SJCRH30 (cell line): ENCODE data around the gene GZMH. TPM values are rescaled to one million over a fixed set of nuclear protein-coding genes. Genes with fewer than 3 reads are reported as not detected.
"Not testable (repeated sequence)": the region's sequence is repeated elsewhere in the genome, so short reads cannot be mapped to it uniquely, and the experiment has no call there.

ENCODE experiments used
- DNase-seq, 2 experiments: peaks; one replicate each; pipeline ENCODE4 v3.0.0-alpha.2; 2015 to 2020
- H3K27ac ChIP-seq: fragments of 250-450 bp; sonication (Bioruptor Pico); 2 replicates; pipeline ENCODE4 v1.5.1; 2020; ENCODE audit warnings: mild to moderate bottlenecking, moderate library complexity
- H3K27me3 ChIP-seq: fragments of 250-450 bp; sonication (Bioruptor Pico); 2 replicates; pipeline ENCODE4 v1.5.1; 2020; ENCODE audit warnings: mild to moderate bottlenecking, moderate library complexity
- H3K36me3 ChIP-seq: fragments of 250-450 bp; sonication (Bioruptor Pico); 2 replicates; pipeline ENCODE4 v1.5.1; 2020; ENCODE audit warnings: mild to moderate bottlenecking, moderate library complexity
- H3K4me1 ChIP-seq: fragments of 250-450 bp; sonication (Bioruptor Pico); 2 replicates; pipeline ENCODE4 v1.5.1; 2020; ENCODE audit warnings: mild to moderate bottlenecking, moderate library complexity
- H3K4me3 ChIP-seq: fragments of 250-450 bp; sonication (Bioruptor Pico); 2 replicates; pipeline ENCODE4 v1.5.1; 2020; ENCODE audit warnings: mild to moderate bottlenecking, moderate library complexity
- H3K9me3 ChIP-seq: fragments of 250-450 bp; sonication (Bioruptor Pico); replicated peaks from 2 replicates; pipeline ENCODE4 v1.5.1; 2020; ENCODE audit warnings: mild to moderate bottlenecking, moderate library complexity
- total RNA-seq: library from RNA; depleted of rRNA; stranded (reverse); fragments of >200 nt; shearing (Covaris generic); gene quantifications from 2 replicates; pipeline ENCODE4 v1.2.3, GENCODE V29; 2014

Gene GZMH
- total RNA-seq, 1 experiment from 2014 or later = not detected

DNA sequence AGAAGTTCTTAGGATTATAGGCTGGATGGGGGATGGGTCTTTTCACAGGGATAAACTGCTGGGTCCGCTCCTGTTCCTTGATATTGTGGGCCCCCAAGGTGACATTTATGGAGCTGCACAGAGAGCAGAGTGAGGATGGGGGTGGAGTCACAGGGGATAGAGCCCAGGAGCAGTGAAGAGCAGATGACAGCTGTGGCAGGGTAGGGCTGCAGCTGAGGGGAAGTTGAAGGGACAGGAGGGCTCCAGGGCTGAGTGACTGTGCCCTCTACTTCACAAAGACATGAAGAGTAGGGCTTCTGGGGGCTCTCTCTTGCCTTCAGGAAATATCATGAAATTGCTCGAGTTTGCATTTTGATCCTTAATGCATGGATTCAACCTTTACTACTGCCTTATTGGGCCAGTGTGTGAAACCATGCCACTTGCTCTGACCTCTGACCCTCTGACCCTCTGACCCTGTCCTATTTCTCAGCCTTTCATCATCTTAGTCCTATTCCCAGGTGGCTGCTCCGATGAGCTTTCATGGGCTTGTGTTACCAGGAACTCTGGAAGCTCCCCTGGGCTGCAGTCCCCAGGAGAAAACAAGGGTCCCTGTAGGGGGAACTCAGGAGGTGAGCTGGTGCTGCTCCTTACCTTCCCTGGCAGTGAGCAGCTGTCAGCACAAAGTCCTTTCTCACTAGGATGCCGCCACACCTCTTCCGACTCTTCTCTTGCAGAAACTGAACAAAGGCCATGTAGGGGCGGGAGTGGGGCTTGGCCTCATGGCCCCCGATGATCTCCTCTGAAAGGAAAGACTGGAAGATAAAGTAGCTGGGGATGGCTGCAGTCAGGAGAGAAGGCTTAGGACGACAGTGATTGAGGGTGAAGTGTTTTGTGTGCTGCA lies 1.6 kb downstream of the GZMH start:
- no peak overlapping the region for H3K27ac ChIP-seq
- H3K27me3 ChIP-seq = no peaks in the 10 kb centered on the region
- DNase-seq = no peak
- H3K36me3 ChIP-seq = no peaks in the 10 kb centered on the region
- no peaks in the 10 kb centered on the region for H3K9me3 ChIP-seq
- no peak overlapping the region for H3K4me3 ChIP-seq
- H3K4me1 ChIP-seq = no peaks in the 10 kb centered on the region

DNA sequence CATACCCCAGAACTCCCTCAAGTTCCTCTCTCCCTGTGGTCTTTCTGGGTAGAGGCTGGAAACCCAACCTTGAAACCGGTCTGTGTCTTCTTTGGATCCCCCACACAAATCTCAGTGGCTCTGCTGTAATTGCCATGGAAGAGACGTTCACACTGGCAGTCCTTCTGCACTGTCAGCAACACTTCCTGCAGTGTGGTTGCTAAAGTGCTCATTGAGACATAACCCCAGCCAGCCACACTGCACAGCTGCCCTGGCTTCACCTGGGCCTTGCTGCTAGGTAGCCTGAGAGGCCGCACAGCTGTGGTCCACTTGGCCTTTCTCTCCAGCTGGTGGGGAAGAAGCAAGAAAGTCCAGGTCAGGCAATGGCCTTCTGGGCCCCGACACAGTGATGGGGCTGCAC lies 2.4 kb downstream of the GZMH start:
- Histone ChIP-seq H3K27me3 (no peaks in the 10 kb centered on the region), H3K4me1 (no peaks in the 10 kb centered on the region), H3K27ac (no peak overlapping the region), H3K36me3 (no peaks in the 10 kb centered on the region), H3K9me3 (no peaks in the 10 kb centered on the region), H3K4me3 (no peak overlapping the region)
- DNase-seq = no peak

DNA sequence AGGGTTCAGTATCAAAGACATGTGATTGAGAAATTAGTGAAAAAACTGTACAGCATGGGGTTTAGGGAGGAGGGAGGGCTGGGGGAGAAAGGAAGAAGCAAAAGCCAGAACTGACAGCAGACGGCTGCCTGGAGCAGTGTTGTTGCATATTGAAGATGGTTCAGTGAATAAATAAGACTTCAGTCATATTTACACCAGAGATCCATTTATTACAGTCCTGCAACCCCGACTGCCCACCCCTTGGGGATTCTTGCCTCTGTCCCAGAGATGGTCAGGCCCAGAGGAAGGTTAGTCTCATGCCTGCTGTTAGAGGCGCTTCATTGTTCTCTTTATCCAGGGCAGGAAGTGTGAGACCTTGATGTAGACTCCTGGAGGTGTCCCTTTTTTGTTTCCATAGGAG lies 3.2 kb downstream of the GZMH start:
- Histone ChIP-seq H3K27ac (no peak overlapping the region), H3K9me3 (no peaks in the 10 kb centered on the region), H3K4me3 (no peak overlapping the region), H3K27me3 (no peaks in the 10 kb centered on the region), H3K4me1 (no peaks in the 10 kb centered on the region), H3K36me3 (no peaks in the 10 kb centered on the region)
- DNase-seq = no peak

DNA sequence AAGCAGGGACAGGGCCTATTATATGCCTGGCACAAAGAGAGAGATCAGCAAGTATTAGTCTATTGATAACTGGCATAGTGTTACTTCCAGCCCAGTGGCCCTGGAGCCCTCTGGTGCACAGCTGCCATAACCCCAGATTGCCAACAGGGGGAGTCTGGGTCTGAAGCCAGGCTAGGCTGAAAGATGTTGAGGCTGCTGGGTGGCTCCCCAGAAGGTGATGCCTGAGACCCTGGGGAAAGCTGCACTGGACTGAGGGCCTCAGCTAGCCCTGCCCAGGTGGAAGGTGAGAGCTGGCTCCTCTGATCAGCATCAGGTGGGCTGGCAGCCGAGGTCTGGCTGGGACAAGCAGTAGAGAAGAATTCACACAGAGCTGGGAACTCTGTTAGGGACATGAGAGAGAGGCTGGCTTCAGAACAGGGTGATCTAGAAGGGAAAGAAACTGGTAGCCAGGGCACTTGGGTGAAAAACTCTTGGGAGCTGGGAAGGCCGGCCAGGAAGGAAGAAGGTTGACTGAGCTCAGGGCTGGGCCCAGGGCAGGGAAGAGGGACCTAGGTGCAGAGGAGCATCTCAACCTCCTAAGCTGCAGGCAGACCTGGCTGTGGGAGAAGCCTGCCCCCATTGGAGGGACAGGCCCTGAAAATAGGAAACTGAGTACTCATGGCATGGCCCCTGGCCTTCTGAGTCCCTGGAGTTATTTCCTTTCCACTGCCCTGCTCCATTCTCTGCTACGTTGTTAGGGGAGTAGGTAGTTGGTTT lies 3.9 kb downstream of the GZMH start:
- no peak overlapping the region for H3K4me3 ChIP-seq
- no peak overlapping the region for H3K27ac ChIP-seq
- H3K9me3 ChIP-seq = no peaks in the 10 kb centered on the region
- no peaks in the 10 kb centered on the region for H3K36me3 ChIP-seq
- no peaks in the 10 kb centered on the region for H3K27me3 ChIP-seq
- DNase-seq = peak; percentile 26 to 56
- no peaks in the 10 kb centered on the region for H3K4me1 ChIP-seq

DNA sequence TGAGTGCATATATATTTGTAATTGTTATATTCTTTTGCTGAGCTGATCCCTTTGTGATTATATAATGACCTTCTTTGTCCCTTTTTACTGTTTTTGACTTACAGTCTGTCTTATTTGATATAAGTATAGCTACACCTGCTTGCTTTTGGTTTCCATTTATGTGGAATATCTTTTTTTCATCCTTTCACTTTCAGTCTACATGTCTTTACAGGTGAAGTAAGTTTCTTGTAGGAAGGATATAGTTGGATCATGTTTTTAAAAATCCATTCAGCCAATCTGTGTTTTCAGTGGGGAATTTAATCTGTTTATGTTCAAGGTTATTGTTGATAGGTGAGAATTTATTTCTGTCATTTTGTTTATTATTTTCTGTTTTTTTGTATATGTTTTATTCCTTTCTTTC lies 12.1 kb downstream of the GZMH start:
- no peaks in the 10 kb centered on the region for H3K4me1 ChIP-seq
- H3K9me3 ChIP-seq = no peaks in the 10 kb centered on the region; the same call in 1 of the 2 replicates
- H3K4me3 ChIP-seq = no peak overlapping the region
- H3K36me3 ChIP-seq = no peaks in the 10 kb centered on the region
- DNase-seq = no peak
- no peak overlapping the region for H3K27ac ChIP-seq
- H3K27me3 ChIP-seq = no peaks in the 10 kb centered on the region

DNA sequence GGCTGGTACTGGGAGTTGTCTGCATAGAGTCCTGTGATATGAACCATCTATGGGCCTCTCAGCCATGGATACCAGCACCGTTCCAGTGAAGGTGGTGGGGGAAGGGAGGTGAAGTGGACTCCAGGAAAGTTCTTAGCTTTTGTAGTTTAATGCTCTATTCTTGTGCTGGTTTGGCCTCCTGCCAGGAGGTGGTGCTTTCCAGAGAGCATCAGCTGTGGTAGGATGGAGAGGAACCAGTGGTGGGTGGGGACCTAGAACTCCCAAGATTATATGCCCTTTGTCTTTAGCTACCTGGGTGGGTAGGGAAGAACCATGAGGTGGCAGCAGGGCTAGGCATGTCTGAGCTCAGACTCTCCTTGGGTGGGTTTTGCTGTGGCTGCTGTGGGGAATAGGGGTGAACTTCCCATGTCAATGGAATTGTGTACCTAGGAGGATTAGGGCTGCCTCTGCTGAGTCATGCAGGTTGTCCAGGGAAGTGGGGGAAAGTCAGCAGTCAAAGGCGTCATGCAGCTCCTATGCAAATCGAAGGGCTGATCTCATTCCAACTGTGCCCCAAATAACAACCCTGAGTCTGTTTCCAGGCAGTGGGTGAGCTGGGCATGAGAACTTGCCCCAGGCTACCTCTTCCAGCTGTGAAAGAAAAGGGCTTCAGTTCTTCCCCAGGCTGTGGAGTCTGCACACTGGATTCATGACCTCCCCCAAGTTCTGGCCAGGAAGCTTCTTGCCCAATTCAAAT lies 14.2 kb downstream of the GZMH start:
- no peaks in the 10 kb centered on the region; the same call in 1 of the 2 replicates for H3K9me3 ChIP-seq
- H3K27ac ChIP-seq = no peak overlapping the region
- H3K4me3 ChIP-seq = no peak overlapping the region
- DNase-seq = no peak
- H3K36me3 ChIP-seq = no peaks in the 10 kb centered on the region
- no peaks in the 10 kb centered on the region for H3K27me3 ChIP-seq
- no peaks in the 10 kb centered on the region for H3K4me1 ChIP-seq

DNA sequence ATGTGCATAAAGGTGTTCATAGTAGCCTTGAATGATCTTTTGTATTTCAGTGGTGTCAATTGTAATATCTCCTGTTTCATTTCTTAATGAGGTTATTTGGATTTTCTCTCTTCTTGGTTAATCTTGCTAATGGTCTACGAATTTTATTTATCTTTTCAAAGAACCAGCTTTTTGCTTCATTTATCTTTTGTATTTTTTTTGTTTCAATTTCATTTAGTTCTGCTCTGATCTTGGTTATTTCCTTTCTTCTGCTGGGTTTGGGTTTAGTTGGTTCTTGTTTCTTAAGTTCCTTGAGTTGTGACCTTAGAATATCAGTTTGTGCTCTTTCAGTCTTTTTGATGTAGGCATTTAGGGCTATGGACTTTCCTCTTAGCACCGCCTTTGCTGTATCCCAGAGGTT lies 18.5 kb downstream of the GZMH start:
- not testable (repeated sequence) for H3K27ac ChIP-seq, H3K27me3 ChIP-seq, H3K9me3 ChIP-seq, H3K4me1 ChIP-seq, H3K4me3 ChIP-seq, DNase-seq, H3K36me3 ChIP-seq

DNA sequence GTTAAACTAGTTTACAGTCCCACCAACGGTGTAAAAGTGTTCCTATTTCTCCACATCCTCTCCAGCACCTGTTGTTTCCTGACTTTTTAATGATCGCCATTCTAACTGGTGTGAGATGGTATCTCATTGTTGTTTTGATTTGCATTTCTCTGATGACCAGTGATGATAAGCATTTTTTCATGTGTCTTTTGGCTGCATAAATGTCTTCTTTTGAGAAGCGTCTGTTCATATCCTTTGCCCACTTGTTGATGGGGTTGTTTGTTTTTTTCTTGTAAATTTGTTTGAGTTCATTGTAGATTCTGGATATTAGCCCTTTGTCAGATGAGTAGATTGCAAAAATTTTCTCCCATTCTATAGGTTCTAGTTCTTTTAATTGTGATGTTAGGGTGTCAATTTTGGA lies 25.1 kb downstream of the GZMH start:
- not testable (repeated sequence) for H3K27ac ChIP-seq, H3K36me3 ChIP-seq, H3K27me3 ChIP-seq, H3K4me1 ChIP-seq, H3K4me3 ChIP-seq, H3K9me3 ChIP-seq, DNase-seq

DNA sequence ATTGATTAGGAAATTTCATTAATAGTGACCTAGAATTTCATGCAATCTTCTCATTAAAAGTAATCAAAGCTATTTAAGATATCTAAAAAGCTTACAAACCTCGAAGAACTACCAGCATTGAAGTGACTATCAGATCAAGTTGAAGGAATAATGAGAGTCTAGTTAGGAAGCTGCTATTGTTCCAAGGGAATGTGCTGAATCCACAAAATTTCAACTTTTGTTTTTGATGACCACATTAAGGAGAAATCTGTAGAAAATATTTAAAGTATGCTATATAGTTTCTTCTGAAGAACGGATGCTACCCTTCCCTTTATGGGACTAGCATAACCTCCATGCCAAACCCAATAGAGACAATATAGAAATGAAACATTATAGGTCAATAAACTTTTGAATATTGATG lies 30.9 kb downstream of the GZMH start:
- Histone ChIP-seq H3K27ac (no peak overlapping the region), H3K9me3 (no peaks in the 10 kb centered on the region), H3K27me3 (peaks cover 14% of the 10 kb centered on the region; the same call in 1 of the 2 replicates), H3K36me3 (no peaks in the 10 kb centered on the region), H3K4me3 (no peak overlapping the region), H3K4me1 (no peaks in the 10 kb centered on the region)
- DNase-seq = no peak

DNA sequence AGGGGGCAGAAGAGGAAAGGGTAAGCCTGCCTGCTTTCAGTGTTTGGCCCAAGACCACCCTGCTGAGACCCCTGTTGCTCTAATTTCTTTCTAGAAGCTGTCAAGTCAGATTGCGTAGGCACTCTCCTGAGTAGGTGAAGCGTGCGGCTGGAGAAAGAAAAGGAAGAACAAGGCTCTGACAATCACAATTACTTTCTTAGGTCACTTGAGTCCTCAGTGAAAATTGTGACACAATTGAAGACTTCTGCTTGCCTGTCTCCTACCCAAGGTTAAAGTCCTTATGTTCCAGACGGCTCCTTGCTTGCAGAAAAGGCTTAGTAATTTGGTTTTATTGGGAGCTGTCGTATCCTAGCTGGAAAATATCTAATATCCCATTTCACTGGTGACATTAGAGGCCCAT lies 32.7 kb downstream of the GZMH start:
- H3K27ac ChIP-seq = no peak overlapping the region
- DNase-seq = no peak
- H3K4me3 ChIP-seq = no peak overlapping the region
- H3K9me3 ChIP-seq = no peaks in the 10 kb centered on the region
- no peaks in the 10 kb centered on the region for H3K4me1 ChIP-seq
- peaks cover 14% of the 10 kb centered on the region; the same call in 1 of the 2 replicates for H3K27me3 ChIP-seq
- H3K36me3 ChIP-seq = no peaks in the 10 kb centered on the region

DNA sequence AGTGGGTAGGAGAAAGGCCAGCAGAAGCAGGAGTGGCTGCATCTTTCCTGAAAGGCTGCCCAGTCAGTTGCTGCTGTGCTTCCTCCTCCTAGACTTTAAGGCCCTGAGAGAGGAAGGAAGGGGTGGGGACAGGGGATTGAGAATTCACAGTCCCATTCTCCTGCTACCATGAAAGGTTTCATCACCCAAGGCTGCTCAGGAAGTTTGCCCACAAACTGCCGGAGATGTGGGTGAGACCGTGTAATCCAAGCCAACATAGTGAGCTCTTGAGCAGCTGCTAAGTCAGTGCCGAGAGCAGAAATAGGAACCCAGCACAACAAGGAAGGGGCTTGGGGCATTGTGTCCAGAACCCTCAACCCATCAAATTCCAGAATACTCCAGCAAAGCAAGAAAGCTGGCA lies 33.3 kb downstream of the GZMH start, which contains the start of gene CTSG:
Gene CTSG, minus strand, starts transcription at position 69 of the 400 bp plus-strand sequence. Its CDS starts 27 bp downstream, at position 42.
- Histone ChIP-seq H3K27me3 (peaks cover 14% of the 10 kb centered on the region; the same call in 1 of the 2 replicates), H3K27ac (no peak within 1 kb of the TSS), H3K4me1 (no peaks in the 10 kb centered on the region), H3K36me3 (no peaks in the 10 kb centered on the region), H3K9me3 (no peaks in the 10 kb centered on the region), H3K4me3 (no peak within 1 kb of the TSS)
- DNase-seq = peak in 1 of 2 experiments; percentile 9

DNA sequence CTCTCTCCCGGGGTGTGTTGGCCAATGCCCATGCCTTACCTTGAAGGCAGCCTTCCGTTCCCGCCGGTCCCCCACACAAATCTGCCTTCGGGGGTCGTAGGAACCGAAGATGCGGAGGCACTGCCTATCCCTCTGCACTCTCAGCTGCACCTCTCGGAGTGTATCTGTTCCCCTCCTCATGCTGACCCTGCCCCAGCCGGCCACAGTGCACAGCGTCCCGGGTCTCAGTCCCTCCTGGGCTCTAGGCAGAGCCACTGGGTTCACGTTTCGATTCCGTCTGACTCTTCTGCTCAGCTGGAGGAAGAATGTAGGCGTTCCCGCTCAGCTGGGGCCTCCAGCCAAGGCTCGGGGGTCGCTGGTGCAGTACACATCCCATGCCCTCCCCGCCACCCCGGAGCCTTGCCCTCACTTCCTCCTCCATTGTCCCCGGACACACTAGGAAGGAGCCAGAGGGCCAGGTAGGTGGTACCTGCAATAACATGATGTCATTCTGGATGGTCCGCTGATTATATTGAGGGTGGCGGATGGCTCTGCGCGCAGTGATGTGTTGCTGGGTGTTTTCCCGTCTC lies 35.2 kb downstream of the GZMH start:
- H3K27ac ChIP-seq = no peak overlapping the region
- H3K4me3 ChIP-seq = no peak overlapping the region
- H3K36me3 ChIP-seq = no peaks in the 10 kb centered on the region
- no peaks in the 10 kb centered on the region for H3K4me1 ChIP-seq
- H3K9me3 ChIP-seq = no peaks in the 10 kb centered on the region
- no peak for DNase-seq
- H3K27me3 ChIP-seq = peaks cover 14% of the 10 kb centered on the region; the same call in 1 of the 2 replicates

DNA sequence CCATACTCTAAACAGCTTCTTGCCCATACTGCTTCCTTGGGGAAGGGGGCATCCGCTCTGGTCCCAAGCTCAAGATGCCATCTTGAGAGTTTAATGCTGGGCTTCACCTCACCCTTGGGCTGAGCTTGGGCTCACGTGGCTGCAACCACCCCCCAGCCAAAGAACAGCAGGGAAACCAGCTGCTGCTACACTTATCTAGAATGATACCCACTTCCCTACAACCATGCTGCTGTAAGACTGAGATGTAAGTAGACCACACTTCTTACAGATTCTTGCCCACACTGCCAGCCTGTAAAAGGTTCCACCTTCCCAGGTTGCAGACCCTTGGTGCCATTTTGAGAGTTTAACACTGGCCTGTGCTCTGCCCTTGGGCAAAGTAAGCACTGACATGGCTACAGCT lies 43.2 kb downstream of the GZMH start:
- DNase-seq = no peak
- Histone ChIP-seq H3K27me3 (no peaks in the 10 kb centered on the region), H3K27ac (no peak overlapping the region), H3K9me3 (no peaks in the 10 kb centered on the region), H3K36me3 (no peaks in the 10 kb centered on the region), H3K4me3 (no peak overlapping the region), H3K4me1 (no peaks in the 10 kb centered on the region)

DNA sequence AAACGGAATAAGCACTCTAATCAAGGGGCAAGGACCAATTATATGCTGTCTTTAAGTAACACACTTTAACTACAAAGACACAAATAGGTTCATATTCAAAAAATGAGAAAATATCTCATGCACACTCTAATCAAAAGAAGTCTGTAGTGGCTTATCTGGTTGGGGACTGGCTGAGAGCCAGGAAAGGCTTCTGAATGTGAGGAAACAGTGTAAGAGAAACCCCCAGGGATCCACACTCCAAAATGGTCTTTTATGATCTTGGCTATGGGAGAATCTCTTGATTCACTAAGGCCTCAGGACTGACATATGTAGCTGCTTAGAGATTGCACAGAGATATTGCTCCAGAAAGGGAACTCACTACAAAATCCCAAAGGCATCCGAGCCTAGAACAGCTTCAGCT lies 43.7 kb downstream of the GZMH start:
- H3K4me3 ChIP-seq = no peak overlapping the region
- peak in 1 of 2 experiments; percentile 13 for DNase-seq
- H3K36me3 ChIP-seq = no peaks in the 10 kb centered on the region
- H3K27ac ChIP-seq = no peak overlapping the region
- no peaks in the 10 kb centered on the region for H3K27me3 ChIP-seq
- H3K4me1 ChIP-seq = no peaks in the 10 kb centered on the region
- H3K9me3 ChIP-seq = no peaks in the 10 kb centered on the region
